NCI-H510A treated with DMSO at 0.1 percent for 48 hours (cell line): Measurements from ENCODE around the gene TNIP2.
A peak's percentile ranks its signal among the peaks of the same experiment; 100 is the strongest.

Experiments used
- DNase-seq: peaks from one replicate; lab custom pipeline; 2025; lab: John Stamatoyannopoulos, UW

The TNIP2 gene, protein sequence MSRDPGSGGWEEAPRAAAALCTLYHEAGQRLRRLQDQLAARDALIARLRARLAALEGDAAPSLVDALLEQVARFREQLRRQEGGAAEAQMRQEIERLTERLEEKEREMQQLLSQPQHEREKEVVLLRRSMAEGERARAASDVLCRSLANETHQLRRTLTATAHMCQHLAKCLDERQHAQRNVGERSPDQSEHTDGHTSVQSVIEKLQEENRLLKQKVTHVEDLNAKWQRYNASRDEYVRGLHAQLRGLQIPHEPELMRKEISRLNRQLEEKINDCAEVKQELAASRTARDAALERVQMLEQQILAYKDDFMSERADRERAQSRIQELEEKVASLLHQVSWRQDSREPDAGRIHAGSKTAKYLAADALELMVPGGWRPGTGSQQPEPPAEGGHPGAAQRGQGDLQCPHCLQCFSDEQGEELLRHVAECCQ

DNA sequence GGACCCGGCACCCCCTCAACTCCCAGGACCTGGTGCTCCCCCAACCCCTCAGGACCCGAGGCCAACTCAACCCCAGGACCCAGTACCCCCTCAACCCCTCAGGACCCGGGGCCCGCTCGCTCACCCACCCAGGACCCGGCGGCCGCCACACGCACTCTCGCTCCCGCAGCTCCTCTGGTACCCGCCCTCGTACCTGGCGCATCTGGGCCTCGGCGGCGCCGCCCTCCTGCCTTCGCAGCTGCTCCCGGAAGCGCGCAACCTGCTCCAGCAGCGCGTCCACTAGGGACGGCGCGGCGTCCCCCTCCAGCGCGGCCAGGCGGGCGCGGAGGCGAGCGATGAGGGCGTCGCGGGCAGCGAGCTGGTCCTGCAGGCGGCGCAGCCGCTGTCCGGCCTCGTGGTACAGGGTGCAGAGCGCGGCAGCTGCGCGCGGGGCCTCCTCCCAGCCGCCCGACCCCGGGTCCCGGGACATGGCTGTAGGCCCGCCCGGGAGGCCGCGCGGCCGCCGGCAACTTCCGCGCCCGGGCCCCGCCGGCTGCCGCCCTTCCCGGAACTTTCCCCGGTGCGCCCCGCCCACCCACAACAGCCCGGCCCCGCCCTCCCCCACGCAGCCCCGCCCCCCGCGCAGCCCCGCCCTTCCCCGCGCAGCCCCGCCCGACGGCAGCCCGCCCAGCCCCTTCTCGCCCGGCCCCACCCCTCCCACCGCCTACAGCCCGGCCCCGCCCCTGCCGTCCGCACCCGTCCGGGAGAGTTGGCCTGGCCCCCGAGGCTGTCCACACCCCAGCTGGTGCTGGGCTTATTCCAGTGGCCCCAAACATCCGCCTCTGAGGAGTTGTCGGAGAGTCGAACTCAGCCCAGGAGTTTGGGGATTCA, at the start of gene TNIP2:
TNIP2 (minus strand) TSS at position 516 of the 870 bp plus-strand sequence; CDS start at position 469, 47 bp downstream.
- DNase-seq, result peak; percentile 51

DNA sequence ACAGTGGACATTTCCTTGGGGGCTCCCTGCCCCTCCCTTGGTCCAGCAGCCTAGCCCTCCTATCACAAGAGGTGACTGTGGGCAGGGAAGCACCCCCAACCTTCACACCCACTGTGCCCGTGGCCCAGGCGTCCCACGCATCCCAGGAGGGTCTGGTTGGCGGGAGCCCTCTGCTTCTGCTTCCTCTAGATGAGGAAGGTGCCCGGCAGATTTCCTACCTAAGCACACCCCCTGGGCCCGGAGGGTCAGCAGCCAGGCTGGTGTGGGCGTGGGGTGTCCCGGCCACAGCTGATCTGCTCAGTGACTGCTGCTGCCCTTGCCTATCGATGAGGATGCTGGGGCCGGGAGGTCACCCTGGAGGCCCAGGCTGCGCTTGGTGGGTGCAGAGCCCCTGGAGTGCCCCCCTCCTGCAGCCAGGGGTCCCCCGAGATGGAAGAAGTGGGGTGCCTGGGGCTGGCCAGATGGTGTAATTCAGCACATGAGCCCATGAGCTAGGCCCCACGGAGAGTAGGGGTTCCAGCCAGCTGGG, 48.9 kb upstream of the TNIP2 start:
- no peak for DNase-seq

DNA sequence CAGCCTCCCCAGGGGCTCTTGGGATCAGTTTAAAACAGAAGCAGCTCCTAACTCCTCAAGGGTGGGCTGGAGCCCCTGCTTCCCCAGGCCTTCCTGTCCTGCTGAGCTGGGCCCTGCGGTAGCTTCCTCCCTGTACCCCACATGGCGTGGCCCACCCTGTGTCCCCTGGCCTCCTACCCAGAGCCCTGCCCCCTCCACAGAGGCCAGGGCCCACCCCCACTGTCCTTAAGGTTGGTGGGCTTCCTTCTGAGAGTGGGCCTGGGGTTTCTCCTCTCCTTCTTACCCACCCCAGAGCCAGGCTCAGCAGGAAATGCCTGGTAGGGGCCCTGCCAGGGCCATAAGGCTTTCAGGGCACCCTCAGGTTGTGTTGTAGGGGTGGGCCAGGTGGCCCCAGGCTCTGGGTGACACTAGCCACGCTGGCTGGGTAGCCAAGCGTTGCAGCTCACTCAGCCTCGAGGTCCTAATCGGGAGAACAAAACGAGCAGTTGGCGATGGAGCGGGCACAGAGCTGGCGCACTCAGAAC, 48.4 kb upstream of the TNIP2 start:
- no peak for DNase-seq

DNA sequence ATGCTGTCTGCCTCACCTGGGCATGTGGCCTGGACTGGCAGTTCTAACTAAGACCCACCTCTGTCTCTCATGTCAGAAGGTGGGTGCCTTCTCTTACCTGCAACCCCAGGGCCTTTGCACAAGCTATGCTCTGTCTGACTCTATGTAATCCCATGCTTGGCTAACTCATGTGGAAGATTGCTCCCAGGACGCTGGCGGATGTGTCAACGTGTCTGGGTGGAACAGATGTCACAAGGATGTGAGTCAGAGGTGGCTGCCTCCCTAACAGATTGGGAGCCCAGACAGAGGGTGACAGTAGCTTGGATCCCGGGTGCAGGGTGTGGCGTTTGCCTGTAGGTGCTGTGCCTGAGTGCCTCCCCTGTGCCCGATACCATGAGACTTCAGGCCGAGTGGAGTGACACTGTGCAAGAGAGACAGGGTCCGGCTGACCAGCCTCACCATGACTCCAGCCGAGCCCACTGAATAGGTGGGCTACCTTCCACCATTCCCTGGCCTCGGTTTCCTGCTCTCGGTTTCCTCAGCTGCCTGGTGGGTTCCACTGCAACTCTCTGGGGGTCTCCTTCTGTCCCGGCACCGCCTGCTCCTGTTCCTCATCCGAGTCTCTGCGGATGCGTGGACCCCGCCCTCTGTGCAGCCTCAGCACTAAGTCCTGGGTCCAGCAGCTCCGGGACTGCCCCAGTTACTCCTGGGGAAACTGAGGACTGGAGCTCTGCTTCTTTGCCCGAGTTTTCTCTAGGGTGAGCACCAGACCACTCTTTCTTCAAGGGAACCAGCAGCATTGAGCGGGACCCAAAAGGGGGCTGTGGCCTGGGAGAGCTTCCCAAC, 47.7 kb upstream of the TNIP2 start:
- DNase-seq, result no peak

DNA sequence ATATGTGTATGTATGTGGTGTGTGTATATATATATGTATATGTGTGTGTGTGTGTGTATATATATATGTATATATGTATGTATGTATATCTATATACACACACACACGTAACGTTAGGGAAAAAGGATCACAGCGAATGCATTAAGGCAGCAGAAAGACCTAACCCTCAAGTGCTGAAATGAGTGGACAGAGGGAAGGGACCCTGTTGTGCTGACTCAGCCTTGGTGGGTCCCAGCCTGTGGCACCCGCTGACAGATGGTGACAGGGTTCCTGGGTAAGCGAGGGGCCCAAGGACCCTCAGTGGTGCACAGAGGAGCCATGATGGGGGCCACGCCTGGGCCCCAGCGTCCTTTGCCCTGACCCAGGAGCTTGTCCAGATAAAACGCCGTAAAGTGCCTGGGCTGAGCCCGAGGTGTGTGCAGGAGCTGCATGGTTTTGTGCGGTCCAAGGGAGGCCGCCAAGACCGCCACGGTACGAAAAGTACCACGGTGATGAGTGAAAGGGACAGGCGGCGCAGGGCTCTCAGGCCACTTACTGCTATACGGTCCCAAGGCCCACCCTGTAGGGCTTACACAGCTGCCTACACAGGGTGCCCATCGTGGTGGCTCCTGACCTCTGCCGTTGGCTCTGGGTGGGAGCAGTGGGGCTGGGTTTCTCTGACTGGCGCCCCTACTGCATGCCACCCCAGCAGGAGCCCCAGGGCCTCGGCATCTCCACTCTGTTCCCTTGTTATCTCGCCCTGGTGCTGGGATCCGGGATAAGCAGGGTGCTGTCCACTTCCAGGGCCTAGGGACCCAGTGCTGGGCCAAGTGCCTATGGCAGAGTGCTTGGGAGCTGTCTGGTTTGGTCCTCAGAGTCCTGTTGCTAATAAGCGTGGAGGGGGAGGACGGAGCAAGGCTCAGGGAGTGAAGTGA, 46.7 kb upstream of the TNIP2 start:
- no peak for DNase-seq

DNA sequence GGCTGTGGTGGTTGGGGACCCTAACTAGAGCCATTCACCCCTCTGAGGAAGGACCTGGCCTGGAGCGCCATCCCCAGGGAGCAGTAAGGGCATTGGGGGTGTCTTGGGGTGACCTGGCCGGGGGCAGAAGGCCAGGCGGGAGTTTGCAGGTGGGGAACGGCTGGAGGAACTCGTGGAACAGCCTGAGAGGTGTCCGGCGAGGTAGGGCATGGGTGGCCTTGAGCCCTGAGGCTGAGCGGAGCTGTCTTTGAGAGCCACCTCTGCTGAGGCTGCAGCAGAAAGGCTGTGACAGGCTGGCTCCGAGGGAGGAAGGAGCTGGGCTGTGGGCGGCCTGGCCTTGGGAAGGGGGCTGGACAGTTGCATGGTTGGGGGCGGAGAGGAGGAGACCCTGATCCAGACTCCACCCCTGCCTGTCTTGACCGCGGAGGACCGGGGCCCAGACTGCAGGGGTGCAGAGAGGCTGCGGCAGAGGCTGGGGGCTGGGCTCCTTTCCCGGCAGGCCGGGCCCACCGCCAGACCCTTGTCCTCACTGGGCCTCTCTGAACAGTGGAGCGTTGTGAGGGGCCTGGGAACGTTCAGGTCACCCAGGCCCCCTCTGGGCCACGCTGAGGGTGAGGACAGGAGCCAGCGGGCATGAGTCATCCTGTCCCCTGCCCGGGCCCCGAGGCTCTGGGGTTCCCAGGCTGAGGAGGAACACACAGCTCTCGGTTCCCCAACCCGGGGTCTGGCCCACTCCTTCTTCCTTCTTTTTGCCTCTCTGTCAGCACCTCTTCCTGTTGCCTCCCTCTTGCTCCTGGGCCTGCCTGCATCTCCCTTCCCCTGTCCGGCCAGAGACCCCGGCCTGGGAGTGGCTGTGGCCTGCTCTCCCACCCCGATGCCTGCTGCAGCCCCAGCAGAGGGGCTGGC, 44.8 kb upstream of the TNIP2 start:
- no peak for DNase-seq

DNA sequence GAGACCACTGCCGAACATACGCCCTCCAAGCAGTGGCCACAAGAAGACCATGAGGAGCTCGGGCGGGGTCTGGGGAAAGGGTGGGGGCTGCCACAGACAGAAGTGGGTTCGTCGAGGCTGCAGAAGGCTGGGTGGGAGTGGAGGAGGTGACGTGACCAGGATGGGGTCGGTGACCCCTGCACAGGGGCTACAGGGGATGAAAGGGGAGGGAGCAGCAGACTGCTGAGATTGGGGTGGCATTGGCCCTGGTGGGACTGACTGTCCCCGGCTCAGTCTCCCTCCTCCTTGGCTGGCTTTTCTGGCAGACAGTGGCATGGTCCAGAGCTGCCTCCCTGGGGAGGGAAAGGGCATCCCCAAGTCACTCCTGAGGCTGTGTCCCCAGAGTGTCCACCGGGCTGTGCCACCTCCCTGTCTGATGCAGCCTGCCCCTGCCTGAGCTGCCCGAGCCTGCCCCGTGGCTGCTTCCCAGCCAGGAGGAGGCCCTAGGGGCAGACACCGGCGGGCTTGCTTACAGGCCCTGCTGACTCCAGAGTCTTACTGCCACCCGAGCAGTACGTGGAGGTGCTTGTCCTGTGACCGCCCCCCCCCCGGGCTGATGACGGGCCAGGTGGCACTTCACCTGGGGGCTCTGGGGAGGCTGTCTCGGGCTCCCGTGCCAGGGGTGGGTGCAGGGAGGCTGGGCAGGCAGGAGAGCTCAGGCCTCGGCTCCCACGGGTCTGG, 44.0 kb upstream of the TNIP2 start:
- DNase-seq, result no peak

DNA sequence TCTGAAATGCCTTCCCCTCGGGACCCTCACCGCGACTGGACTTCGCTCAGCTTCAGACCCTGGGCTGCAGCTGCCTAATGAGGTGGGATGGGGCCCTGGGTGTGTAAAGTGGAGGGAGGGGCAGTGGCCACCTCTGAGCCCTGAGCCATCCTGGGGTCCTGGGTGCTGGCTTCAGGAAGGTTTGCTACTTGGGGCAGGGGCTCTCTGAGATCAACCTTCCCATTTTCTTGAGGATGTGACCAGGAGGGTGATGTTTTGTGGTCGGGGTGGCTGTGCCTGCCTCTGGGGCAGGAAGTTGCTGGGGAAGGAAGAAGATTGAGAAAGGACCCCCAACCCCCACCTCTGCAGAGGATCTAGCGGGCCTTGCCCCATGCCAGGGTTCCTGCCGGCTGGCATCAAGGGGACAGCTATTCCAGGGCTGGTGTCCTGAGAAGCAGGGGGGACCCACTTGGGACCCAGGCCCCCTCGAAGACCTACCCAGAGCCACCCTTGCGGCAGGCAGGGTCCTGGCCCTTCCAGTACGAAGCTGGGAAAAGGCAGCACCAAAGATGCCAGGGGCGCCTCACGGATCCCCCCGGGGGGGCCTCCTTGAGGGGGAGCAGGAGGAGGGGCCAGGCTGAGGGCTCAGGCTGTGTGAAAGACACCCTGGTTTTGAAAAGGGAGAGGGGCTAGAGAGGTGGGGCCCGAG, 43.2 kb upstream of the TNIP2 start:
- DNase-seq, result no peak

DNA sequence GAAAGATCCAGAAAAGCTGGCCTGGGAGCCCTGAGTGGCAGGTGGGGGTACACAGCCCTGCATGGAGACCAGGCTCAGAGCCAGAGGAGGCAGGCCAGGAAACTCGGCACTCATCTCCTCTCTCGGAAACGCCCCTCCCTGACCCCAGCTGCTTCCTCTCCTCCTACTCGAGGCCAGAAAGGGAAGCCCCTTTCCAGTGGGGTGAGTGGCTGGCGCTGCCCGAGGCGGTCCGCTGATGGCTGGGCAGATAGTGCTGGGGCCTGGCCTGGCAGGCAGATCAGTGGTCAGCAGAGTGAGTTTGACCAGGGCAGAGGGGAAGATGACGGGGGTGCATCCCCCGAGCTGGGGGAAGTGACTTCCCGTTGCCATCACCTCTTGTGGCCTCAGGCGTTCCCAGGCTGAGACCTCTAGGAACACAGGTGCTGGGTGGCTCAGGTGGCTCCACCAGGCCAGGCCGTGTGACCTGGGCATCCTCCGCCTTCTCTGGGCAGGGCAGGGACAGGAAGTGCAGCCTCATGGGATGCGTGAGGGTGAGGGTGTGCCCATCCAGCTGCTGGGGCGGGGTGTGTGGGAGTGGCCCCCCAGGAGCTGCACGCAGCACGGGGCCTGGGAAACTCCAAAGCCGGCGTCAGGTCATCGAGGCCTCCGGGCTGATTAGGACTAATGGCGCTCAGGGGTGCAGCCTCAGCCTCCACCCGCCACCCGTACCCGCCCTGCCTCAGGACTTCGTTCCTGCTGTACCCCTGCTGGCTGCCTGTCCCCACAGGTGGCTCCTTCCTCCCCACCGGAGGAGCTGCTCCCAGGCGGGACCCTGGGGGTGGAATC, 42.5 kb upstream of the TNIP2 start:
- DNase-seq, result no peak

DNA sequence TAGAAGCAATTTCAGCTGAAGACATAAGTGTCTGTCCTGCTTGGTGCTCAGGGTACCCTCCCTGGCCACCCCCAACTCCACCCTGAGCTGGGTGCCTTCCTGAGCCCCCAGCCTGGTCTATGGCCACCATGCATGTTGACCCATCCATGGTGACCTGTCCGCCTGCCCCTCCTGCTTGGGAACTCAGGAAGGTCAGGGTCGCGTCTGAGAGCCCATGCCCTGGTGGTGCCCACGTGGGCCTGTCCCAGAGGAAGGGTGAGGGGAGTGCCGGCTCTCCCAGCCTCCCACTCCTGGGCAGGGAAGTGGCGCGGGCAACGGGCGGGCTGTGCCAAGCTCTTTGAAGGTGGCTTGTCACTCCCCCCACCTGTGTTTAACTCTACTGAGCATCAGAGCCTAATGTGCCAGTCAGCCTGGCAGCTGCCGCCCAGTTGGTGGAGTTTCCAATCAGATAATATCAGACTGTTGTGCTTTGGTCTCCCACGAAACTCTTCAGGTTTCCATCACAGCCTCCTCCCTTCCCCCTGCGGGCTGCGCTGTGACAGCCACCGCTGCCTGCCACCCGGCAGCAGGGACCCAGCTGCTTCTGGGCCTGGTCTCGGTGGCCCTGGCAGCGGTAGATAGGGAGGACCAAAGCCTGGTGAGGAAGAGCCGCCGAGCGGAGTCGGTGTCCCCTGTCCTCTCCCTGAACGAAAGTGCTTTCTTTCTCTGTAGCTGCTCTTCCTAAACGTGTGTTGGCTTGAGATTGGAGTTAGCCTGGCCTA, 41.6 kb upstream of the TNIP2 start:
- DNase-seq, result no peak

DNA sequence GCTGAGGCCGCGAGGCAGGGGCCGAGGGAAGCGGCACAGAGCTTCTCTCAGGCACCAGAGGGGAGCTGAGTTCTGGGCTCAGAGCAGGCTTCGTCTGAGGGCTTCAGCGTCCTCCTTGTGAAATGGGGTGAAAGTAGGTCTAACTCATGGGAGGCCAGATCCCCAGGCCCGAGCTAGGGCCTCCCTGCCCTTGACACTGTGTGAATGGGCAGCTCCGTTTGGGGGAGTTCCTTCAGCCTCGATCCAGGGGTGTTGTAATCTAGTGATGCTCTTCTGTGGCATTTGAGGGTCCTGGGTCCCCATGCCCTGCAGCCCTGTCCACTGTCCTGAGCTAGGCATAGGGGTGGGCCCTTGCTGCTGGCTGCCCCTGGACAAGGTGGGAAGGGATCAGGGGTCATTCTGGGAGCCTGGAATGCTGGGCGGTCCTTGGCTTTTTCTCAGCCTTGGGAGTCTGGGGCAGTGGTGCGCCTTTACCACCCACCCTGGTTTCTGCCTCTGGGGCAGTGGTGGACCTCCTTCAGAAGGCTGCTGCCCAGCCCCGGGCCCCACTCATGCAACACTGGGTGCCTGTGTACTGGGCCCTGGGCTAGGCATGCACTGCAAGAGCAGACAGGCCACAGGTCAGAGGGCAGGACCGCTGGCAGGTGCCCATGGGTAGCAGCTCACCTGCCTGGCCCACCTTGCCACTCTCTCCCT, 40.9 kb upstream of the TNIP2 start:
- no peak for DNase-seq

DNA sequence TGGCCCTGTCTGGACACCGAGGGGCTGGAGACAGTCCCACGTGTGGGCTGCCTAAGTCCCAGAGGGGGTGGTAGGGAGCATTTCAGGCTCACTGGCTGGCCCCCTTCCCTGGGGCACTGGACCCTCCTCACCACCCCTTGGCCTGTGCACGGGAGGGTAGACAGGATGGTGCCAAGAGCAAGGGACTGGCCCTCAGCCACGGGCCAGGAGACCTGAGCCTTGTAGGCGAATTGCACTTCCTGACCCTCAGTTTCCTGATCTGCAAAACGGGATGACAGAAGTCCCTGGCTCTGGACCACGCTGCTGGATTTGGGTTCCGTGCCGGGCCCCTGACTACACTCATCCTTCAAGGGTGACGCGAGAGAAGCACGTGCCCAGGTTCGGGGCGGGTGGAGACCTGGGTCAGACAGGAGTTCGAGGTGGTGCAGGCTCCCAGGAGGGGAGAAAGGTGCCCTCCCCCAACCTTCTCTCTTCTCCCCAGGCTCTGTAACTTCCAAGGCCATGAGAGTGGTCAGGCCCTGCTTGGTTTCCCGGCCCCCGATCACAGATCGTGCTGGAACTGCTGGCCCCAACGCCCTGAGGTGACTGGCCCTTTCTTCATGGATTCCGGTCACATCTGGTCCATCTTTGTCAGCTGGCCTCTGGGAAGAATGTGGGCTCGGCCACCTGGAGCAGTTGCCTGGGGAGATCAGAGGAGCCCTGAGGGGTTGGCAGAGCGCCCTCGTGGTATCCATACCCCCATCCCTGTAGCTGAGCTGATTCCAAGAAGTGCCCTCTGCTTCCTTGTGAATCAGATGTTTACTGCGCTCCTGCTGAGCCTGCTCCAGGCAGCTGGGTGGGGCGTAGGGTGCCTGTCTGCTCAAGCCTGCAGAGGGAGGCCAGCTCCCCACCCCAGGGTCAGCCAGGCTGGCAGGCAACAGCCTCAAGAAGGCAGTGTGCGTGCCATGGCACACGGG, 40.0 kb upstream of the TNIP2 start:
- no peak for DNase-seq

DNA sequence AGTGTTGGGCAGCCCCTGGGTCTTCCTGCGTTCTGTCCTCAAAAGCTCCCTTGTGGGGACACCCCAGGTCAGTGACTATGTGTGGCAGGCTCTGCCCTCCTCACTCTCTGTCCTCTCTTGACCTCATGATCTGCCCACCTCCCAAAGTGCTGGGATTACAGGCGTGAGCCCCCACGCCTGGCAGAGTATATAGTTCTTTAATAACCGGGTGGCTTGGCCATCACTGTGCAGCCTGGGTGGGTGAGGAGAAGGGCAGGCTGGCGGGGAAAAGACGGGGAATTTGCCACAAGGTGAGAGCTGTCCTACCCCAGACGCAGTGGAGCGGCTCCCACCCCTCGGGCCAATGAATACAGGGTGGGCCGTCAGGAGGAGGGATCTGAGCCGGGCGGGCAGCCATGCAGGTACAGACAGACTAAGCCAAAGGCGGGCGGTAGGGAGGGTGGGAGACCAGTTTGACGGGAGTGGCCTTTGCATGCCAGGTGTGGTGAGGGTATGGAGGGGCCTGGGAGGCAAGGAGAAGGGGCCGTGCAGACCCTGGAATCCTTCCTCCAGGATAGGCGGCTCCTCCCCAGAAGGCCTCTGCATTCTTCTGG, 39.3 kb upstream of the TNIP2 start:
- no peak for DNase-seq
